Activated CD4-positive, alpha-beta T cell treated with anti-CD3 and anti-CD28 coated beads, Interleukin-2, amount 10 ng/mL, durations not matched to agents 24 days and 14 days (primary cell): ENCODE results near the gene KLF15. TPM values are rescaled to one million over a fixed set of nuclear protein-coding genes. Genes with fewer than 3 reads are reported as not detected.
A peak's percentile ranks its signal among the peaks of the same experiment; 100 is the strongest.

Experiments
- DNase-seq: peaks from one replicate; pipeline ENCODE4 v3.0.0; 2022
- H3K27ac Mint-ChIP-seq: one replicate; pipeline ENCODE4 v1.8.0; 2022; ENCODE audit warnings: mild to moderate bottlenecking, mixed read lengths
- H3K27me3 Mint-ChIP-seq: one replicate; pipeline ENCODE4 v1.8.0; 2022; ENCODE audit warnings: mixed read lengths
- H3K36me3 Mint-ChIP-seq: one replicate; pipeline ENCODE4 v1.8.0; 2022; ENCODE audit warnings: low read depth, mild to moderate bottlenecking, mixed read lengths
- H3K4me1 Mint-ChIP-seq: one replicate; pipeline ENCODE4 v1.8.0; 2021; ENCODE audit warnings: mixed read lengths
- H3K4me3 Mint-ChIP-seq: one replicate; pipeline ENCODE4 v1.8.0; 2022; ENCODE audit warnings: mild to moderate bottlenecking, moderate library complexity, mixed read lengths
- H3K9me3 Mint-ChIP-seq: one replicate; pipeline ENCODE4 v1.8.0; 2021; ENCODE audit warnings: mixed read lengths
- intact Hi-C: fragments of 100-400 bp; cut with micrococcal nuclease; formaldehyde crosslinking; loops from one replicate; pipeline ENCODE4 v1.15.1; 2023
- total RNA-seq: library from RNA; stranded (reverse); gene quantifications from 2 replicates; pipeline ENCODE4 v1.2.3, GENCODE V29; 2022

The KLF15 gene
- 0.19 and 0.28 TPM in 2 replicates for total RNA-seq

DNA sequence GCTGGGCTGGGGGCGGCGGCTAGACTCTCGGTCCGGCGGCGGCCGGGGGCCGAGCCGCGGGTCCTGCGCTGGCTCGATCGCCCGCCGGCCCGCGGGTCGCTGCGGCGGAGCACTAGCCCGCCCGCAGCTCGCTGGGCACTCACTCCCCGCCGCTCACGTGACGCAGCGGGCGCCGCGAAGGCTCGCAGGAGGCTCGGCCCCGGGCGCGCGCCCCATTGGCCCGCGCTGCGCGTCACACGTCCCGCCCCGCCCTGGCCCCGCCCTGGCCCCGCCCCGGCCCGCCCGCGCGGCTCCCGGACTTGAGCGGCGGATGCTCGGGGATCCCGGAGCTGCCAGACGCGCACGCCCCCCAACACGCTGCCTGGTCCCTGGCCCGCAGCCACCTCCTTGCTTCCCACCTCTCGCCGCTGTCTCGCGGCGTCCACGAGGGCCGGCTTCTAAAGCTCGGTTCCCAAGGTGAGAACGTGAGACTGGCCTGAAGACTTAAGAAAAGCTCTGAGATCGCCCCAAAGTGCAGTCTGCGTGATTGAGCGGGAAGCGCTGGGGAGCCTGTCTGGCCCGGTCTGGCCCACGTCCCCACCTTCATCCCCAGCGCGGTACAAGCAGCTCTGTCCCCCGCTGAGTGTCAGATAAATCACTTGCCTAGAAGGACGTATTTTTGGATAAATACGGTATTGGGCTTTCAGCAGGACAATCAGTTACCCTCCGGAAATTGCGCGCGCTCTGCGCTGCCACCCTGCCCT lies at the start of gene KLF15:
Gene KLF15, minus strand, starts transcription at position 114 of the 743 bp plus-strand sequence. CDS start 4,486 bp downstream, outside the sequence.
- peak; percentile 93 for DNase-seq
- Mint-ChIP-seq H3K36me3 (no peaks in the 10 kb centered on the region), H3K4me3 (peak within 1 kb of the TSS; percentile 86), H3K9me3 (no peaks in the 10 kb centered on the region), H3K27ac (peak within 1 kb of the TSS; percentile 62), H3K4me1 (peaks cover 7% of the 10 kb centered on the region), H3K27me3 (peaks cover 44% of the 10 kb centered on the region)
- intact Hi-C loops: loop anchor here (1.0 to 5.0 kb wide), 4 partner anchors 118 to 440 kb away; partner anchors contain the start of genes CHCHD6, SLC41A3 and ZXDC

DNA sequence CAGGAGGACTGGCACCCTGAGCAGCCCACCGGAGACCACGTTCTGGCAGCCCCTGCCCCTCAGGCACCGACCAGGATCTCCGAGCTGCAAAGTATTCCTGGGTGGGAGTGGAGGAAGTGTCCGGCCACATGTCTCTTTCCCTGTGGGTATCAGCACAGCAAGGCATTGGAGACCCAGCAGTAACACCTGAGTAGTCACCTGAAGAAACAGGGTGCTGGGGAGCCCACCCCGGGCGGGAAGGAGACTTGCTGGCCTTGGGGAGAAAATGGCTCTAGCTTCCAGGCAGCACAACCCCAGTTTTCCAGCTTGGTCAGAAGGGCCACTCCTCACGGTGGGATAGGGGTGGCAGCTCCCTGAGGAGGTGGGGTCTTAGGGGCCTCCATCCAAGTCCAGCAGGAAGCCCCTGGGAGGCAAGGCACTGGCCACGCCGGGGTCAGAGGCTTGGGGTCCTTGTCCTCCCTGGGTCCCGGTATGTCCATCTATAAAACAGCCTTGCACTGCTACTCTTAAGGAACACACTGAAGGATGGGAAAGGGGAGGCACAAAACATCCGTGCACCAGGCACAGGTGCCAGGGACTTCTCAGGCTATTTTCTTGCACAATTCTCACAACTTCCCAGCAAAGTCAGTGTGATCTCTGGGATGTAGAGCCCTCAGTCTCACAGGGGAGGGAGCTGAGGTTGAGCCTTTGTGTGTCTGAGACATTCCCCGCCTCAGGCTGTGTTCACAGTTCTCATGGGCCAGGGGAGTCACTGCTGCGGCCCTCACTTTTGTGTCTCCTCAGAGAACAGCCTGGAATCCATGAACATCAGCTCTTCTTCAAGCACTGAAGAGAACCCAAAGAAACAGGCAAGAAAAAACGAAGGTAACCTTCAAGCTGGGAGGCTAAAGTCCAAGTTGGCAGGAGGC lies 49.4 kb upstream of the KLF15 start:
- no peaks in the 10 kb centered on the region for H3K9me3 Mint-ChIP-seq
- intact Hi-C loops: no loop called here
- no peak overlapping the region for H3K4me3 Mint-ChIP-seq
- H3K27ac Mint-ChIP-seq: no peak overlapping the region
- no peaks in the 10 kb centered on the region for H3K36me3 Mint-ChIP-seq
- H3K4me1 Mint-ChIP-seq: no peaks in the 10 kb centered on the region
- peaks cover 12% of the 10 kb centered on the region for H3K27me3 Mint-ChIP-seq
- no peak for DNase-seq

DNA sequence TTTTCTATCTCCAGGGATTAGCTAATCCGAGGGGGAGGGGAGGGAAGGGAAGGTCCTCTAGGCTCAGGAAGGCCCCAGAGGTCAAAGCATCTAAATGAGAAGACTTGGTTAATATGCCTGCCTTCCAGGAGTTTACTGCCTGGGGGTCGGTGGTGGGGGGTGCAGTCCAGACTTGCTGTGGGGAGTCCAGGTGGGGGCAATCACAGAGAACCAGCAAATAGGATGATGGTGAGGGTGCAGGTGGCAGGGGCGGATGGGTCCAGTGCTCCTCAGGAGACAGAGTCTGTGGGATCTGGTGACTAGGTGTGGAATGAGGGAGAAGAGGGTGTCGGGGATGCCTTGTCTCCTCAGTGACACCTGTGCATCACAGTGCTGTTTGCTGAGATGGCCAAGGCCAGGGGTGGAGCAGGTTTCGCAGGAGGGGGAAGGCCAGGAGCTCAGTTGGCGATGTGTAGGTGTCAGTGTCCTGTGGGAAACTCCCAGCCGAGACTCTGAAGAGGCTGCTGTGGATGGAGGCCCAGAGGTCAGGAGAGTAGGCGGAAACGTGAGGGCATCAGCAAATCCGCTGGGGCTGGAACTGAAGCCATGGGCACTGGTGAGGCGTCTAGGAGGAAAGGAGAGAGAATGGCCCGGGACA lies 45.6 kb upstream of the KLF15 start:
- H3K36me3 Mint-ChIP-seq: no peaks in the 10 kb centered on the region
- no peaks in the 10 kb centered on the region for H3K27me3 Mint-ChIP-seq
- no peaks in the 10 kb centered on the region for H3K9me3 Mint-ChIP-seq
- H3K27ac Mint-ChIP-seq: no peak overlapping the region
- intact Hi-C loops: no loop called here
- DNase-seq: no peak
- no peak overlapping the region for H3K4me3 Mint-ChIP-seq
- H3K4me1 Mint-ChIP-seq: no peaks in the 10 kb centered on the region

DNA sequence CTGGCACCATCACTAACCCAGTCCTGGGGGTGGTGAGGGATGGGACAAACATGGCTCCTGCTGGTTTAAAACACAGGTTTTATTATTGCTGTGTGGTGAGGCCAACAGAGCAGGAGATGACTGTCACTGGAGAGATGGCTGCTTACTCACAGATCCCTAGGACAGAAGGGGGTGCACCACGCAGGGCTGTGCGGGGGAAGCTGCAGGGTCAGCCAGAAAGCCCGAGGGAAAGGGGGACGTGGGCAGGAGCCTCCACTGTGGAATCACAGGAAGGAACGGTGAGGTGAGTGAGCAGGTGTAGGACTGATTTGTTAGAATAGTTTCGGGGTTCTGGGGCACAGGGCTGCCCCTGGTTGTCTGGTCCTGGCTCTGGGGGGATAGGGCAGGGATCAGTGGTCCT lies 45.0 kb upstream of the KLF15 start:
- no peaks in the 10 kb centered on the region for H3K9me3 Mint-ChIP-seq
- no peak for DNase-seq
- H3K4me1 Mint-ChIP-seq: no peaks in the 10 kb centered on the region
- no peaks in the 10 kb centered on the region for H3K27me3 Mint-ChIP-seq
- H3K36me3 Mint-ChIP-seq: no peaks in the 10 kb centered on the region
- intact Hi-C loops: no loop called here
- H3K27ac Mint-ChIP-seq: no peak overlapping the region
- no peak overlapping the region for H3K4me3 Mint-ChIP-seq

DNA sequence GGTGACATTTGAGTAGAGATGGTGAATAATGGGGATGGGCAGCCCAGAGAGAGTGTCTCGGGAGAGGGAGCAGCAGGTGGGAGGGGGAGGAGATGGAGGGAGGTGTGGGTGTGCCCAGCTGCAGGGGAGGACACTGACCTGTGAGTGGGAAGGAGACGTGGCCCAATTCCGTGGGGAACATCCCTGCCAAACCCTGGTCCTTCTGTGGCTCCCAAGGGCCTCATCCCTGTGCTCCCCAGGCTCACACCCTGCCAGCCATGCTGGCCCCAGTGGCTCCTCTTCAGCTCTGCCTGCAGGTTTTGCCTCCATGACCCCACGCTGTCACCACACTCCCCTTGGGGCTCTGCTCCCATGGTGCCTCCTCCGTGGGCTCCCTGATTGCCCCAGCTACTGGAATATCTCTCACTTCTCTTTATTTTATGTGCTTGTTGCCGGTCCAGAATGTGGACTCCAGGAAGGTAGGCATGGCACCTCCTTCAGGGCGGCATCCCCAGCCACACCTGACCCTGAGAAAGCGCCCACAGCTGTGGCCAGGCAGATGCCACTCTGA lies 44.5 kb upstream of the KLF15 start:
- Mint-ChIP-seq H3K4me3 (no peak overlapping the region), H3K27ac (no peak overlapping the region), H3K9me3 (no peaks in the 10 kb centered on the region), H3K27me3 (no peaks in the 10 kb centered on the region), H3K4me1 (no peaks in the 10 kb centered on the region), H3K36me3 (no peaks in the 10 kb centered on the region)
- intact Hi-C loops: no loop called here
- no peak for DNase-seq

DNA sequence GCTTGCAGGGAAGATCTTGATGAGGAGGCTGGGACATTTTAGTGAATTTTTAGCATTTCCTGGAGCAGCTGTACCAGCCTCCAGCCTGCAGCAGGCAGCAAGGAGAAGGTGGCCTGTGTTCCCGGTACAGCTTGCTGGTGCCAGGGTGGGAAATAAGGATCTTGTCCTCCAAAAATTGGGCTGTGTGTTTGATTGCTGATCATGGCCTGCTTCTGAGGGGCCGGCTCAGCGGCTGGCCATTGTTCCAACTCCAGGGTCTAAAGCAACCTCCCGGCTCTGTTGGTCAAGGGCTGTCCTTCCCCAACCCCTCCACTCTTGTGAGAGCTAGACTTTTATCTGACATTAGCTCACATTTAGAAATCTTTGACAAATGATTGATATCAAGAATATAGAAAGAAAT lies 42.5 kb upstream of the KLF15 start:
- no peak for DNase-seq
- Mint-ChIP-seq H3K4me3 (no peak overlapping the region), H3K9me3 (no peaks in the 10 kb centered on the region), H3K27ac (no peak overlapping the region), H3K36me3 (no peaks in the 10 kb centered on the region), H3K27me3 (peaks cover 8% of the 10 kb centered on the region), H3K4me1 (no peaks in the 10 kb centered on the region)
- intact Hi-C loops: no loop called here

DNA sequence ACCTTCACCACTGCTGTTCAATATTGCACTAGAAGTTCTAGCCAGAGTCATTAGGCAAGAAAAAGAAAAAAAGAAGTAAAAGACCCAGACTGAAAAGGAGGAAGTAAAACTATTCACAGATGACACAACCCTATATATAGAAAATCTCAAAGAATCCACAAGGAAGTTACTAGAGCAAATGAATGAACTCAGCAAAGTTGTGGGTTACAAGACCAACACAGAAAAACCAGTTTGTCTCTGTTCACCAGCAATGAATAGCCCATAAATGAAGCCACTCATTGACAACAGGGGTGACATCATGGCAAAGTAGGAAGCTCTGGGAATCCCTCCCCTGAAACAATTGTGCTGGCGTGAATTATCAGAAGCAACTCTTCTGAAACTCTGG lies 42.1 kb upstream of the KLF15 start:
- Mint-ChIP-seq H3K9me3 (no peaks in the 10 kb centered on the region), H3K27me3 (peaks cover 9% of the 10 kb centered on the region), H3K36me3 (no peaks in the 10 kb centered on the region), H3K27ac (no peak overlapping the region), H3K4me1 (no peaks in the 10 kb centered on the region), H3K4me3 (no peak overlapping the region)
- intact Hi-C loops: no loop called here
- DNase-seq: no peak

DNA sequence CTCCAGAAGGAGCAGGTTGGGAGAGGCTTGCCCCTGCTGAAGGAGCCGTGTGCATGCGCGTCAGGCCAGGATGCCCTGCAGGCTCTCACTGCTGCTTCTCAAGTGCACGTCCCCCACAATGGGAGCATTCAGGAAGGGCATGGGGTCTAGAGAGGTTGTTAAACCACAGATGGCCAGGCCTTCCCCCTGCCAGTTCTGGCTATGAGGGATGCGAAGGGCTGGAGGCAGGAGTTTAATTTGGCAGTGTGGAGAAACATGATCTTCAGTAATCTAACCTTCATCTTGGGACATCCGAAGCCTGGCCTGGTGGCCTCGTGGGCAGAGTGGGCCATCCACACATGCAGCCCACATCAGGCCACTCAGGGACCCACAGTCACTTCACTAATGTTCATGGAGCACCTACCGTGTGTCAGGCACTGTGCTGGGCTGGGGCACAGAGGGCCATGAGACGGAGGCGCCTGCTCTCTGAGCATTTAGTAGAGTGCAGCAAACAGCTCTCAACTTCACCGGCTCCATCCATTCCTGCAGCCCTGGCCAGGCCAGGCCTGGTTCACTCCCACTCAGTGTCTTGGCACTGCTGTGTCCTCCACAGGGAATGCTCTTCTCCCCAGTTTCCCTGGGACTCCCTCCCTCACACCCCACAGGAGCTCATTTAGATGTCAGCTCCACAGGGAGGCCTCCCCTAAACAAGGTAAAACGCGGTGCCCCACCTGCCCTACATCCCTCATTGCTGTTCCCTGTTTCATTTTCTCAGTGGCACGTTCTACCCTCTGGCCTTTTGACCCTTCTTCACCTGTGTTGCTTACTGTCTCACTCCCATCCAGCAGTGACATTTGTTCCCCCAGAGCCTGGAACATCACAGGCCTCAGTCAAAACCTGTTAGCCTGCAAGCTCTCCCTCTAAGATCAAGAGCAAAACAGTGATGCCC lies 41.5 kb upstream of the KLF15 start:
- Mint-ChIP-seq H3K4me3 (no peak overlapping the region), H3K27me3 (peaks cover 16% of the 10 kb centered on the region), H3K4me1 (no peaks in the 10 kb centered on the region), H3K36me3 (no peaks in the 10 kb centered on the region), H3K27ac (no peak overlapping the region), H3K9me3 (no peaks in the 10 kb centered on the region)
- no peak for DNase-seq
- intact Hi-C loops: no loop called here

DNA sequence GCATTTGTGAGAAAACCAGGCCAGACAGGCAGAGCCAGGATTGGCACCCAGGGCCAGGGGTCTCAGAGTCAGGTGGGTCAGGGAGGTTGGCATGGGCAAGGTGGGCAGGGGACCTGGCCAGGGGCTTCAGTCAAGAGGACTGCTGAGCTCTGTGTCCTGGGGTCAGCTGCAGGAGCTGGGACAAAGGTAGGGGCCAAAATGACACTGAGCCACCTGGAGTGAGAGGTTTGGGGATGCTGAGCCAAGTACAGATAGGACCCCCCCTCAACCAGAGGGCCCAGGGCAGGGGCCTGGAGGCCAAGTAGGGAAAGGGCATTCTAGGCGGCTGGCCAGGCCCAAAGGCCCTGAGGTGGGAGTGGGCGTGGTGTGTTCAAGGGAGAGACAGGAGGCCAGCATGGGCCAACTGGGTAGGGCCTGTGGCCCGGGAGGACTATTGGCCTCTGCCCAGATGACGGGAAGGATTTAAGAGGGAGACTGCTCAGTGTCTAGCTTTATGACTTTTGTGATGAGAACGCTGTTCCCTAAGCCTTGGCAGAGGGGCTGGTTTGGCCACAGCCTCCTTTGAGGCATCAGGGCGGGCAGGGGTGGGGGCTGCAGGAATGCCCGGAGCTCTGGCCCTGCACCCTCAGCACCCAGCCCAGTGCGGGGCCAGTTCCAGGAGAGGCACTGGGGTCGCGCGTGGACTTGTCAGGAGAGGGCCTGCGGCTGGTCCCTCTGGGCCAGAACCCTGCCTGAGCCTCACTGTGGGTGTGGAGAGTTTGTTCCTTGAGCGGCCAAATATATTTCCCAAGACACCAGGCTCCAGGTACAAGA lies 40.6 kb upstream of the KLF15 start:
- no peak for DNase-seq
- Mint-ChIP-seq H3K27ac (no peak overlapping the region), H3K4me1 (no peaks in the 10 kb centered on the region), H3K9me3 (no peaks in the 10 kb centered on the region), H3K36me3 (no peaks in the 10 kb centered on the region), H3K27me3 (peaks cover 24% of the 10 kb centered on the region), H3K4me3 (no peak overlapping the region)
- intact Hi-C loops: no loop called here

DNA sequence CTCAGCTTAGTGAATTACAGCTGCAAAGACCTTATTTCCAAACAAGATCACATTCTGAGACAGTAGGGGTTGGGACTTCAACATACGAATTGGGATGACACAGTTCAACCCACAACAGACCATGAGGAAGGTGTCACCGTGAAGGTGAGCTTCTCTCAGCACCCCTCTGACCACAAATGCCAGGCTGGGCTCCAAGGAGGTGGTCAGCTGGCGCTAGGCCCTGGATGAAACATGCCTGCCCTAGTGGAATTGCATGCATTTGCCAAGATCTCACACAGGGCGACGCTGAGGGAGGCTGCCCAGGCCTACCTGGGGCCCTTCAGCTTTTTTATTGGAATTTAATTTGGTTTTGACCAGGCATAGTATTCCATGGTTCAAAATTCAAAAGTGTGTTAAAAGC lies 39.3 kb upstream of the KLF15 start:
- no peaks in the 10 kb centered on the region for H3K36me3 Mint-ChIP-seq
- H3K27me3 Mint-ChIP-seq: peaks cover 30% of the 10 kb centered on the region
- no peak for DNase-seq
- no peak overlapping the region for H3K4me3 Mint-ChIP-seq
- no peaks in the 10 kb centered on the region for H3K4me1 Mint-ChIP-seq
- intact Hi-C loops: no loop called here
- H3K27ac Mint-ChIP-seq: no peak overlapping the region
- no peaks in the 10 kb centered on the region for H3K9me3 Mint-ChIP-seq

DNA sequence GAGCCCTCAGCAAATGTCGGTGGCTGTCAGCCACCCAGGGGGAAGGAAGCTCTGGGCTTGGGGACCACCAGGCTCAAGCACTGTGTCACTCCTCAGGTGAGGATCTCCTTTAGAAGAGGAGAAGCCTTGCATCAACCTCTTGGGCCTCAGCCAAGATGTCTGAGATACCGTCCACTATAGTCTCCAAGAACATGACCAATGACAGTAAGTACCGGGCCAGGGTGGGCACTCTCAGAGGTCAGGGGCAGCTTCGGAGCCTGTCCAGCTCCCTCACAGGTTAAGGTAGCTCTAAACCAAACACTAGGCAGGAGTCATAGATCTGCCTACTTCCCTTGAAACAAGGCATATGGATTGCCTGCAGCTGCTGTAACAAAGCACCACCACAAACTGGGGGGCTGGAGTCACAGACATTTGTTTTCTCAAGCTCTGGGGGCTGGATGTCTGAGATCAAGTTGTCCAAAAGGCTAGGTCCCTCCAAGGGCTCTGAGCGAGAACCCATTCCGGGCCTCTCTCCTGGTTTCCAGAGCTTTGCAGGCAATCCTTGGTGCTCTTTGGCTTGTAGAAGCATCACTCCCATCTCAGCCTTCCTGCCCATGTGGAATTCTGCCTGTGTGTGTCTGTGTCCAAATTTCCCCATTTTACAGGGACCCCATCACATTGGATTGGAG lies 38.8 kb upstream of the KLF15 start:
- intact Hi-C loops: no loop called here

DNA sequence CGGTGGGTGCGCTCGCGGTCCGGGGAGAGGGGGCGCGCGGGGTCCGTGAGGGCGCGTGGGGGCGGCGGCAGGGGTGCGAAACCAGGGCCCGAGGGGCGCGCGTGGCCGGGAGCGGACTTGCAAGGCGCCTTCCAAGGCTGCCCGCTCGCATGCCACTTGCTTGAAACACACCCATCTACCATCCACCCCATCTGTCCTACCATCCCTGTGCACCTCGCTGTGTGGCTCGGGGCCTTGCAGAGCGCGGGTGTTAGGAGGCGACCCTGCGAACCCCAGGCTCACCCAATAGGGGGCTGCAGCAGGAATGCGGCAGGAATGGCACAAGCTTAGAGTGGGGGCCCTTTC lies 37.7 kb upstream of the KLF15 start:
- H3K27me3 Mint-ChIP-seq: peaks cover 44% of the 10 kb centered on the region

More for the DNA sequence above, 38.8 kb upstream of the KLF15 start:
- Mint-ChIP-seq H3K27ac (no peak overlapping the region), H3K36me3 (no peaks in the 10 kb centered on the region), H3K27me3 (peaks cover 35% of the 10 kb centered on the region), H3K4me1 (no peaks in the 10 kb centered on the region), H3K4me3 (no peak overlapping the region), H3K9me3 (no peaks in the 10 kb centered on the region)
- no peak for DNase-seq

More for the DNA sequence above, 37.7 kb upstream of the KLF15 start:
- Mint-ChIP-seq H3K9me3 (no peaks in the 10 kb centered on the region), H3K4me3 (no peak overlapping the region), H3K27ac (no peak overlapping the region), H3K4me1 (peaks cover 3% of the 10 kb centered on the region), H3K36me3 (no peaks in the 10 kb centered on the region)
- DNase-seq: no peak
- intact Hi-C loops: no loop called here
